ENCODE data around the gene MYD88. TPM values are rescaled to one million over a fixed set of nuclear protein-coding genes. Genes with fewer than 3 reads are reported as not detected.

Gene MYD88
- total RNA-seq, 1 donor from 2014 or later = 99.7 TPM

DNA sequence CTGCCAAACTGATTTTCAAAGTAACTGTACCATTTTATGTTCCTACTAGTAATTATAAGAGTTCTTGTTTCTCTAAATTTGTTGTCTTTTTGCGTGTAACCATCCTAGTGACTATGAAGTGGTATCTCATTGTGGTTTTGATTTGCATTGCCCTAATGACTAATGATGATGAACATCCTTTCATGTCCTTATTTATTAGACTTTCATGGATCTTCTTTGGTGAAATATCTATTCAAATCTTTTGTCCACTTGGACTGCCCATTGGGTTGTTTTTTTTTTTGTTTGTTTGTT, 30.5 kb downstream of the MYD88 start:
- intact Hi-C loops (cut with DNase I) = no loop called here
- Histone ChIP-seq H3K4me1 (peaks cover 36% of the 10 kb centered on the region), H3K27ac (no peak overlapping the region)

DNA sequence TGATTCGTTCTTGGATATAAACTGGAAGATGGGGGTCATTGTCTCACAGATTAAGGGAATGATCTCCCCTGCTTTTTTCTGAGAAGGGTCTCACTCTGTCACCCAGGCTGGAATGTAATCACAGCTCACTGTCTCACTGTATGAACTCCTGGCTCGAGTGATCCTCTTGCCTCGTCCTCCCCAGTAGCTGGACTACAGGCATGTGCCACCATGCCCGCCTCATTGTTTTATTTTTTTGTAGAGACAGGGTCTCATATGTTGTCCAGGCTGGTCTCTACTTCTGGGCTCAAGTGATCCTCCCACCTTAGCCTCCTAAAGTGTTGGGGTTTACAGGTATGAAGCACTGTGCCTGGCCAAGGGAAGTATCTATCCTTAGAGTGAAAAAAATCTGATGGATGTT, 32.3 kb downstream of the MYD88 start:
- Histone ChIP-seq H3K36me3 (no peaks in the 10 kb centered on the region), H3K27me3 (ENCODE audit: low read depth) (no peaks in the 10 kb centered on the region), H3K27ac (no peak overlapping the region), H3K9me3 (no peaks in the 10 kb centered on the region), H3K4me3 (no peak overlapping the region), H3K4me1 (peaks cover 40% of the 10 kb centered on the region)
- intact Hi-C loops (cut with DNase I) = no loop called here
- DNase-seq (no peak), ATAC-seq (no peak)
- TF ChIP-seq, protein P1, sequence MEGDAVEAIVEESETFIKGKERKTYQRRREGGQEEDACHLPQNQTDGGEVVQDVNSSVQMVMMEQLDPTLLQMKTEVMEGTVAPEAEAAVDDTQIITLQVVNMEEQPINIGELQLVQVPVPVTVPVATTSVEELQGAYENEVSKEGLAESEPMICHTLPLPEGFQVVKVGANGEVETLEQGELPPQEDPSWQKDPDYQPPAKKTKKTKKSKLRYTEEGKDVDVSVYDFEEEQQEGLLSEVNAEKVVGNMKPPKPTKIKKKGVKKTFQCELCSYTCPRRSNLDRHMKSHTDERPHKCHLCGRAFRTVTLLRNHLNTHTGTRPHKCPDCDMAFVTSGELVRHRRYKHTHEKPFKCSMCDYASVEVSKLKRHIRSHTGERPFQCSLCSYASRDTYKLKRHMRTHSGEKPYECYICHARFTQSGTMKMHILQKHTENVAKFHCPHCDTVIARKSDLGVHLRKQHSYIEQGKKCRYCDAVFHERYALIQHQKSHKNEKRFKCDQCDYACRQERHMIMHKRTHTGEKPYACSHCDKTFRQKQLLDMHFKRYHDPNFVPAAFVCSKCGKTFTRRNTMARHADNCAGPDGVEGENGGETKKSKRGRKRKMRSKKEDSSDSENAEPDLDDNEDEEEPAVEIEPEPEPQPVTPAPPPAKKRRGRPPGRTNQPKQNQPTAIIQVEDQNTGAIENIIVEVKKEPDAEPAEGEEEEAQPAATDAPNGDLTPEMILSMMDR (IDR thresholded peaks at IDR 0.05) = no peak

More for the DNA sequence above, 30.5 kb downstream of the MYD88 start:
- DNase-seq = no peak
- Histone ChIP-seq H3K4me3 (no peak overlapping the region), H3K27me3 (ENCODE audit: low read depth) (no peaks in the 10 kb centered on the region), H3K9me3 (no peaks in the 10 kb centered on the region), H3K36me3 (no peaks in the 10 kb centered on the region)
- no peak for ATAC-seq
- TF ChIP-seq, protein P1 (IDR thresholded peaks at IDR 0.05) = no peak

DNA sequence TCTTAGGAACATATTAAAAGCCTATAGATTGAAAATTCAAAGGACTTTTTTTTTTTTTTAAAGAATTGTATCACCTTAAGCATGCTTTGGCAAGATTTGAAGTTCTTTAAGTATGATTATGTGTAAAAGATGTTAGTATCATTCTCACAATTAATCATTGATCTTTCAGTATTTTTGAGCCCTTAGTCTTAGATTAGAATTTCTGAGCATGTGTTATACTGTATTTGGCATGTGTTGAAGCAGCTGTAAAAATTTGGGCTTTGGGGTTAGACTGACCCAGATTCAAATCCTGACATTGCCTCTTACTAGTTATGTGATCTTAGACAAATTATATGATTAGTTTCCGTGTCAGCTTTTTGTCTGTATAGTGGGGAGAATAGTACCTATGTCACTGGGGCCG, 33.2 kb downstream of the MYD88 start:
- DNase-seq (no peak), ATAC-seq (no peak)
- Histone ChIP-seq H3K27me3 (ENCODE audit: low read depth) (no peaks in the 10 kb centered on the region), H3K4me3 (no peak overlapping the region), H3K4me1 (peaks cover 34% of the 10 kb centered on the region), H3K27ac (no peak overlapping the region), H3K9me3 (no peaks in the 10 kb centered on the region), H3K36me3 (no peaks in the 10 kb centered on the region)
- TF ChIP-seq, protein P1 (IDR thresholded peaks at IDR 0.05) = no peak
- intact Hi-C loops (cut with DNase I) = no loop called here

DNA sequence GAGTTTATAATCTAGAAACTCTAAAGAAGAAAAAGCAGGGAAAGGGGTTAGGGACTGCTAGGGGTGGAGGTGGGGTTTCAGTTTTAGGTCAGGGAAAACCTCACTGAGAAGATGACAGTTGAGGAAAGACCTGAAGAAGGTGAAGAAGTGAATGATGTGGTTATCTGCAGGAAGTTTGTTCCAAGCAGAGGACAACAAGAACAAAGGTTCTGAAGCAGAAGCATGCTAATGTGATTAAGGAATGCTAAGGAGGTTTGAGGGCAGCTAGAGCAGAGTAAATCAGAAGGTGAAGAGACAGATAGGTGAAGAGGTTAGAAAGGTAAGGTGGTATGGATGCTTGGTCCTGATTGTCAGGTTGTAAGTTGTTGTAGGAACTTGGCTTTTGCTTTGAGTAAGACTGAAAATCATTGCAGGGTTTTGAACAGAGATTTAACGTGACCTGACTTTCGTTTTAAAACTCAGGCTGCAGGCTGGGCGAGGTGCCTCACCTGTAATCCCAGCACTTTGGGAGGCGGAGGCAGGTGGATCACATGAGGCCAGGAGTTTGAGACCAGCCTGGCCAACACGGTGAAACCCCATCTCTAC, 35.5 kb downstream of the MYD88 start:
- Histone ChIP-seq H3K9me3 (no peaks in the 10 kb centered on the region), H3K27me3 (ENCODE audit: low read depth) (no peaks in the 10 kb centered on the region), H3K4me3 (no peak overlapping the region), H3K36me3 (no peaks in the 10 kb centered on the region), H3K27ac (no peak overlapping the region), H3K4me1 (peaks cover 33% of the 10 kb centered on the region)
- TF ChIP-seq, protein P1 (IDR thresholded peaks at IDR 0.05) = no peak
- intact Hi-C loops (cut with DNase I) = no loop called here
- ATAC-seq (no peak), DNase-seq (no peak)

DNA sequence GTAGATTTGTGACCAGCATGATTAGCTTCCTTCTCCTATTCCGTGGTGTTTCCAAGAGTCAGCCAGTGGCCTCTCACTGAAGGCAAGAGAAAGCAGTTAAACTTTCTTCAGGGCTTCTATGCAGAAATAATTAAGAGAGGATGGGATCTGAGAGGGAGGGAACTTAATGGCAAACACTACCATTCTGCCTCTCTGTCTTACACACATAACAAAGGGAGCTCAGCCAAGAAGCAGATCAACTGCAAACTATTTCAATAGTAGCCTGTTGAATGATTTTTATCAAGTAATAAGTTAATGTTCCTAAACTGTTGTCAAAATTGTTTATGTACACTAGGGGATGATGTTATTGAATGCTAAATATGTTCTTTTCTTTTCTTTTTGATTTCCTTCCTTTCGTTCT, 38.7 kb downstream of the MYD88 start:
- Histone ChIP-seq H3K36me3 (no peaks in the 10 kb centered on the region), H3K27me3 (ENCODE audit: low read depth) (no peaks in the 10 kb centered on the region), H3K27ac (no peak overlapping the region), H3K4me3 (no peak overlapping the region), H3K4me1 (peaks cover 30% of the 10 kb centered on the region), H3K9me3 (no peaks in the 10 kb centered on the region)
- DNase-seq = no peak
- TF ChIP-seq, protein P1 (IDR thresholded peaks at IDR 0.05) = no peak
- intact Hi-C loops (cut with DNase I) = no loop called here
- ATAC-seq = no peak

DNA sequence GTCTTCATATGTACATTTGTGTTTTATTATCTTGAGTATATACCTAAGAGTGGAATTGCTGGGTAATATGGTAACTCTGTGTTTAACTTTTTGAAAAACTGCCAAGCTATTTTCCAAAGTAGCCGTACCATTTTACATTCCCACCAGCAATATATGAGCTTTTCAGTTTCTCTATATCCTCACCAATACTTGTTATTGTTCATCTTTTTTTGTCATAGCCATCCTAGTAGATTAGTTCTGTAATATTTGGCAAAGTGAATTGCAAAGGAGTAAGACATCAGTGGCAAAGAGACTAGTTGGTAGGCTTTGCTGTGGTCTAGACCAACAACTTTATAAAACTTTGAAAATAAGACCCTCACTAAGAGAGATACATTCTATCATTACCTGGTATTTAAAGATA, 48.3 kb downstream of the MYD88 start:
- intact Hi-C loops (cut with DNase I) = no loop called here
- ATAC-seq = no peak

More for the DNA sequence above, 48.3 kb downstream of the MYD88 start:
- Histone ChIP-seq H3K27me3 (ENCODE audit: low read depth) (no peaks in the 10 kb centered on the region), H3K9me3 (peaks cover 4% of the 10 kb centered on the region), H3K36me3 (peaks cover 28% of the 10 kb centered on the region), H3K4me1 (no peaks in the 10 kb centered on the region), H3K4me3 (no peak overlapping the region), H3K27ac (no peak overlapping the region)
- TF ChIP-seq, protein P1 (IDR thresholded peaks at IDR 0.05) = no peak
- no peak for DNase-seq

Data from lower lobe of right lung (tissue), 2 donors.